ENCODE data around the gene EIF3B.
A peak's percentile ranks its signal among the peaks of the same experiment; 100 is the strongest.

Gene EIF3B

DNA sequence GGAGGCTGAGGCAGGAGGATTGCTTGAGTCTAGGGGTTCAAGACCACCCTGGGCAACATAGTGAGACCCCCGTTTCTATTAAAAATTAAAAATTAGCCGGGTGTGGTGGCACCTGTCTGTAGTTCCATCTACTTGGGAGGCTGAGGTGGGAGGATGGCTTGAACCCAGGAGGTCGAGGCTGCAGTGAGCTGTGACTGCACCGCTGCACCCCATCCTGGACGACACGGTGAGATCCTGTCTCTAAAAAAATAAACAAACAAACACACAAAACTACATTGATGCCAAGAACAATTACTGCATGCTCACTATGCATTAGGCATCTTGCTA lies 48.0 kb downstream of the EIF3B start:
- Histone ChIP-seq H3K27me3 (ENCODE audit: low read depth, low read length) (no peaks in the 10 kb centered on the region), H3K4me2 (ENCODE audit: low read length) (peak overlapping the region; percentile 92), H3K36me3 (replicated peaks; ENCODE audit: low read depth, low read length) (no peaks in the 10 kb centered on the region), H3K79me2 (ENCODE audit: low read length) (no peaks in the 10 kb centered on the region), H3K27ac (ENCODE audit: low read length) (no peak overlapping the region), H3K4me3 (ENCODE audit: low read length) (peak overlapping the region; percentile 98), H3K4me1 (ENCODE audit: low read length) (peaks cover 23% of the 10 kb centered on the region), H2AFZ (ENCODE audit: low read depth, low read length) (no peak overlapping the region), H3K9me3 (ENCODE audit: insufficient read depth, low read length) (no peaks in the 10 kb centered on the region), H4K20me1 (ENCODE audit: insufficient read depth, low read length) (no peaks in the 10 kb centered on the region), H3K9ac (ENCODE audit: low read length) (peak overlapping the region; percentile 66; the same call in 1 of the 2 replicates)
- TF ChIP-seq, protein P1, sequence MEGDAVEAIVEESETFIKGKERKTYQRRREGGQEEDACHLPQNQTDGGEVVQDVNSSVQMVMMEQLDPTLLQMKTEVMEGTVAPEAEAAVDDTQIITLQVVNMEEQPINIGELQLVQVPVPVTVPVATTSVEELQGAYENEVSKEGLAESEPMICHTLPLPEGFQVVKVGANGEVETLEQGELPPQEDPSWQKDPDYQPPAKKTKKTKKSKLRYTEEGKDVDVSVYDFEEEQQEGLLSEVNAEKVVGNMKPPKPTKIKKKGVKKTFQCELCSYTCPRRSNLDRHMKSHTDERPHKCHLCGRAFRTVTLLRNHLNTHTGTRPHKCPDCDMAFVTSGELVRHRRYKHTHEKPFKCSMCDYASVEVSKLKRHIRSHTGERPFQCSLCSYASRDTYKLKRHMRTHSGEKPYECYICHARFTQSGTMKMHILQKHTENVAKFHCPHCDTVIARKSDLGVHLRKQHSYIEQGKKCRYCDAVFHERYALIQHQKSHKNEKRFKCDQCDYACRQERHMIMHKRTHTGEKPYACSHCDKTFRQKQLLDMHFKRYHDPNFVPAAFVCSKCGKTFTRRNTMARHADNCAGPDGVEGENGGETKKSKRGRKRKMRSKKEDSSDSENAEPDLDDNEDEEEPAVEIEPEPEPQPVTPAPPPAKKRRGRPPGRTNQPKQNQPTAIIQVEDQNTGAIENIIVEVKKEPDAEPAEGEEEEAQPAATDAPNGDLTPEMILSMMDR (IDR thresholded peaks at IDR 0.05; ENCODE audit: low read depth, low read length) = no peak
- no peak for TF ChIP-seq EZH2phosphoT487 (IDR thresholded peaks at IDR 0.05; ENCODE audit: low read depth)

- peak within 1 kb of the TSS; percentile 66 for H3K9ac ChIP-seq (ENCODE audit: low read length)
- no peaks in the 10 kb centered on the region for H3K36me3 ChIP-seq (replicated peaks; ENCODE audit: low read depth, low read length)
- no peak within 1 kb of the TSS for H3K27ac ChIP-seq (ENCODE audit: low read length)
- TF ChIP-seq, protein P1 (IDR thresholded peaks at IDR 0.05; ENCODE audit: low read depth, low read length) = no peak
- no peak for TF ChIP-seq EZH2phosphoT487 (IDR thresholded peaks at IDR 0.05; ENCODE audit: low read depth)
- H2AFZ ChIP-seq (ENCODE audit: low read depth, low read length) = peak within 1 kb of the TSS; percentile 92; the same call in 1 of the 2 replicates
- no peaks in the 10 kb centered on the region for H3K27me3 ChIP-seq (ENCODE audit: low read depth, low read length)
- H3K4me3 ChIP-seq (ENCODE audit: low read length) = peak within 1 kb of the TSS; percentile 98
- H3K4me2 ChIP-seq (ENCODE audit: low read length) = peak within 1 kb of the TSS; percentile 97
- no peaks in the 10 kb centered on the region for H3K79me2 ChIP-seq (ENCODE audit: low read length)
- H4K20me1 ChIP-seq (ENCODE audit: insufficient read depth, low read length) = no peaks in the 10 kb centered on the region
- H3K4me1 ChIP-seq (ENCODE audit: low read length) = peaks cover 23% of the 10 kb centered on the region
- H3K9me3 ChIP-seq (ENCODE audit: insufficient read depth, low read length) = no peaks in the 10 kb centered on the region
These were observed 48.5 kb downstream of the EIF3B start, which contains the start of gene CHST12 for GRCh38 chr7:2403014-2403717. TSS of gene CHST12 (plus strand) at chr7:2403611. CDS start at chr7:2432640, 29,029 bp downstream.

DNA sequence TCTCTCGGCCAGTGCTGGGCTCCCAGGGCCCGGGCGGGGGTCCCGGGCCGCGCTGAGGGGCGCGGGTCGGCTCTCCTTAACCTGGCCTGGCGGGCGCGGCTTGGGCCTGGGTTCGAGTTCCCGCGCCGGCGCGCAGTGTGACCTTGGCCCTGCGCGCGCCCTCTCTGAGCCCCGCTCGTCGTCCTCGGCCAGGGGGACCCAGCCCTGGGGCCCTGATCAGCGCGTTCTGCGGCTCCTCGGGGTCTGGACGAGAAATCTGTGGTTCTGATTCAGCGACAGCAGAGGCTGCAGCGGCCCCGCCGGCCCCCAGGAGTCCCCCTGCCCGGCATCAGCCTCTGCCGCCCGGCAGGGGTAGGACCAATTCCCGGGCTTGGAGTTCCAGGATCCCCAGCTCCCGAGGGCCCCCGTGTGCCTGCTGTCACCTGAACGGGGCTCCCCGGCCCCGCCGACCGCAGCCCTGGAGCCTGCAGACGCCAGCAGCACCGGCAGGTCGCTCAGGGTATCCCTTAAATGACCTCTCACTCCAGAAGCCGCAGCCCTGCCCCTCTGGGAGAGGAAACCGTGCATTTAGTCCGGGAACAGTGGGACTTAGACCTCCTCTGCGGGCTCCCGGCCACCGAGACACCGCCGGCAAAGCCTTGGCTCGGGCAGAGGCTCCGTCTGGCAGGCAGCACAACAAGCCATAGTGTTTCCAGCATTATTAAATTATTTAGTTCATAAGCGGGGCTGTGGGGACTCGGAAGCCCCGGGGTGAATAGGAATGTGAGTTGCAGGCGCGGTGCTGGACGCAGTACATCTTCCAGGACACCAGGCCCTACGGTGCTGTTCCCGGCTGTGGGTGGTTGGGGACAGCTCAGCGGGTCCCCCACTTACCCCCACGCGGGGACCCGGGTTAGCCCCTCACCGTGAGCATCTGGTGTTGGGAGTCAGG lies 49.4 kb downstream of the EIF3B start:
- H4K20me1 ChIP-seq (ENCODE audit: insufficient read depth, low read length) = no peaks in the 10 kb centered on the region
- H3K4me1 ChIP-seq (ENCODE audit: low read length) = peaks cover 23% of the 10 kb centered on the region
- H3K36me3 ChIP-seq (replicated peaks; ENCODE audit: low read depth, low read length) = no peaks in the 10 kb centered on the region
- H3K79me2 ChIP-seq (ENCODE audit: low read length) = no peaks in the 10 kb centered on the region
- H3K27ac ChIP-seq (ENCODE audit: low read length) = no peak overlapping the region
- H3K9me3 ChIP-seq (ENCODE audit: insufficient read depth, low read length) = no peaks in the 10 kb centered on the region
- H3K4me3 ChIP-seq (ENCODE audit: low read length) = peak overlapping the region; percentile 98
- TF ChIP-seq, protein P1 (IDR thresholded peaks at IDR 0.05; ENCODE audit: low read depth, low read length) = no peak
- no peak for TF ChIP-seq EZH2phosphoT487 (IDR thresholded peaks at IDR 0.05; ENCODE audit: low read depth)
- H3K9ac ChIP-seq (ENCODE audit: low read length) = peak overlapping the region; percentile 66
- H3K27me3 ChIP-seq (ENCODE audit: low read depth, low read length) = no peaks in the 10 kb centered on the region
- no peak overlapping the region for H2AFZ ChIP-seq (ENCODE audit: low read depth, low read length)
- peak overlapping the region; percentile 97 for H3K4me2 ChIP-seq (ENCODE audit: low read length)

DNA sequence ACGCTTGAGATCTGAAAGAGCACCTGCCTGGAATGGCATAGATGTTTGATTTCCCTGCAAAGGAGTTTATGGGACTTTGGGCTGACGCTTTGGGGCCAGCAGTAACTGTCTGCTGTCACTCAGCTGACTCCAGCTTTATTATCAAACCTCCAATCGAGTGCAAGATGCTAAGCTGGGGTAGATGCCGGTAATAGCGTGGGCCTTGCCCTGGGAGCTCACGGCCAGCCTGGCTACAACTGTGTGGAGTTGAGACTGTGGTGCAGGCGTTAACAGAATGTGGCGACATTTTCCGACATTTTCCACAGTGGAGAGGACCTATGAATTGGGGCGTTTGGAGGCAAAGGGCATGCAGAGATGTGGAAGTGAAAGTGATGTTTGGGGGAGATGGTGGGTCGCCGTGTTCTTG lies 50.1 kb downstream of the EIF3B start:
- H3K27me3 ChIP-seq (ENCODE audit: low read depth, low read length) = no peaks in the 10 kb centered on the region
- peaks cover 23% of the 10 kb centered on the region for H3K4me1 ChIP-seq (ENCODE audit: low read length)
- H3K27ac ChIP-seq (ENCODE audit: low read length) = no peak overlapping the region
- H3K79me2 ChIP-seq (ENCODE audit: low read length) = no peaks in the 10 kb centered on the region
- H3K9me3 ChIP-seq (ENCODE audit: insufficient read depth, low read length) = no peaks in the 10 kb centered on the region
- no peak for TF ChIP-seq EZH2phosphoT487 (IDR thresholded peaks at IDR 0.05; ENCODE audit: low read depth)
- TF ChIP-seq, protein P1 (IDR thresholded peaks at IDR 0.05; ENCODE audit: low read depth, low read length) = no peak
- peak overlapping the region; percentile 97 for H3K4me2 ChIP-seq (ENCODE audit: low read length)
- H3K4me3 ChIP-seq (ENCODE audit: low read length) = peak overlapping the region; percentile 98
- H4K20me1 ChIP-seq (ENCODE audit: insufficient read depth, low read length) = no peaks in the 10 kb centered on the region
- H2AFZ ChIP-seq (ENCODE audit: low read depth, low read length) = no peak overlapping the region
- peak overlapping the region; percentile 66; the same call in 1 of the 2 replicates for H3K9ac ChIP-seq (ENCODE audit: low read length)
- no peaks in the 10 kb centered on the region for H3K36me3 ChIP-seq (replicated peaks; ENCODE audit: low read depth, low read length)
